DOHH2 (cell line): ENCODE results near the gene CHCHD4.

Source experiments
- H3F3A ChIP-seq: fragments of 200-600 bp; sonication (generic), shearing (Covaris generic); 2 replicates; pipeline ENCODE4 v1.6.0; 2016; ENCODE audit warnings: antibody characterized with exemption, mild to moderate bottlenecking; ENCODE audit not compliant: control insufficient read depth, insufficient read depth
- H3K27ac ChIP-seq: fragments of 200-600 bp; sonication (generic); 2 replicates; pipeline ENCODE4 v1.5.1; 2014; ENCODE audit warnings: low read depth, mild to moderate bottlenecking, low read length, moderate library complexity
- H3K27me3 ChIP-seq: fragments of 200-600 bp; sonication (generic); 2 replicates; pipeline ENCODE4 v1.6.1; 2014; ENCODE audit warnings: mild to moderate bottlenecking, low read length, mixed read lengths; ENCODE audit not compliant: control insufficient read depth
- H3K36me3 ChIP-seq: fragments of 200-600 bp; sonication (generic); 2 replicates; pipeline ENCODE4 v1.6.1; 2014; ENCODE audit warnings: mild to moderate bottlenecking, low read length, moderate library complexity, mixed read lengths; ENCODE audit not compliant: control insufficient read depth
- H3K4me1 ChIP-seq: fragments of 200-600 bp; sonication (generic); 2 replicates; pipeline ENCODE4 v1.6.1; 2014; ENCODE audit warnings: mild to moderate bottlenecking, low read length, mixed read lengths; ENCODE audit not compliant: control insufficient read depth
- H3K4me2 ChIP-seq: fragments of 200-600 bp; sonication (generic); 2 replicates; pipeline ENCODE4 v1.6.0; 2014; ENCODE audit warnings: mild to moderate bottlenecking, low read length, moderate library complexity
- H3K4me3 ChIP-seq: fragments of 200-600 bp; sonication (generic); 2 replicates; pipeline ENCODE4 v1.5.1; 2014; ENCODE audit warnings: mild to moderate bottlenecking, low read length, mixed read lengths
- H3K79me2 ChIP-seq: fragments of 200-600 bp; sonication (generic); 2 replicates; pipeline ENCODE4 v1.6.1; 2014; ENCODE audit warnings: mild to moderate bottlenecking, low read length, mixed read lengths; ENCODE audit not compliant: control insufficient read depth
- H3K9me2 ChIP-seq: fragments of 200-600 bp; sonication (generic); replicated peaks from 2 replicates; pipeline ENCODE4 v1.6.1; 2014; ENCODE audit warnings: mild to moderate bottlenecking, low read length, mixed read lengths; ENCODE audit not compliant: control insufficient read depth
- H3K9me3 ChIP-seq: fragments of 200-600 bp; sonication (generic); 2 replicates; pipeline ENCODE4 v1.6.1; 2014; ENCODE audit warnings: antibody characterized with exemption, low read length, mixed read lengths; ENCODE audit not compliant: control insufficient read depth, insufficient read depth
- H4K20me1 ChIP-seq: fragments of 200-600 bp; sonication (generic); 2 replicates; pipeline ENCODE4 v1.6.0; 2014; ENCODE audit warnings: low read depth, mild to moderate bottlenecking, antibody characterized with exemption, low read length, moderate library complexity; ENCODE audit not compliant: control insufficient read depth, insufficient read depth
- CTCF ChIP-seq: fragments of 200-600 bp; sonication (generic); IDR thresholded peaks from one replicate; pipeline ENCODE4 v1.5.1; 2014; ENCODE audit warnings: antibody characterized with exemption, mild to moderate bottlenecking, low read depth, low read length; ENCODE audit not compliant: poor library complexity, severe bottlenecking
- EZH2phosphoT487 ChIP-seq: fragments of 200-600 bp; sonication (generic); IDR thresholded peaks from 2 replicates; pipeline ENCODE4 v1.6.1; 2017; ENCODE audit warnings: borderline replicate concordance, mild to moderate bottlenecking, antibody characterized with exemption, low read length, moderate library complexity, mixed read lengths

The CHCHD4 gene

DNA sequence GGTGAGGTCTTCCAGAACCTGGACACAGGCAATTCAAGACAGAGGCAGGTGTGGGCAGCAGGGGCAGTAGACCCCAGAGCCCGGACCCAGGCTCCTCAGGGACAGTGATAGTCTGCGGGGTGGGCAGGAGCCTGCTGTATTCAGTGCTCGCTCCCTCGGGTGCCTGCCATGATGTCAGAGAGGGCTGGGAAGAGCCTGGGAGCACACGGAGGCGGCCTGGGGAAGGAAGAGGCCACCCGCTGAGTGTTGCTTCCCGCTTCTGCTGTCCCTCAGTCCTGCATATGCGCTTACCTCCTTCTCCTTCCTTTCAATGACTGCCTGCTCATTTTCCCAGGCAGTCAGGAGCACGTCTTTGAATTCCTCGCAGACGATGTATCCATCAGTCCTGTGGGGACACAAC, 22.9 kb upstream of the CHCHD4 start:
- Histone ChIP-seq H3K9me3 (no peaks in the 10 kb centered on the region), H4K20me1 (no peaks in the 10 kb centered on the region), H3K27ac (no peak overlapping the region), H3K79me2 (no peaks in the 10 kb centered on the region), H3K9me2 (no peaks in the 10 kb centered on the region), H3K36me3 (peaks cover 54% of the 10 kb centered on the region), H3K4me2 (no peak overlapping the region), H3K4me3 (no peak overlapping the region), H3F3A (peaks cover 9% of the 10 kb centered on the region), H3K4me1 (no peaks in the 10 kb centered on the region), H3K27me3 (no peaks in the 10 kb centered on the region)
- TF ChIP-seq CTCF = no peak
- no peak for TF ChIP-seq EZH2phosphoT487

- H3K36me3 ChIP-seq = peaks cover 51% of the 10 kb centered on the region
- H3K4me3 ChIP-seq = no peak overlapping the region
- H4K20me1 ChIP-seq = no peaks in the 10 kb centered on the region
- peaks cover 13% of the 10 kb centered on the region for H3F3A ChIP-seq
- H3K4me2 ChIP-seq = no peak overlapping the region
- H3K9me2 ChIP-seq = no peaks in the 10 kb centered on the region
- H3K27me3 ChIP-seq = no peaks in the 10 kb centered on the region
- no peaks in the 10 kb centered on the region for H3K4me1 ChIP-seq
- TF ChIP-seq CTCF = no peak
- no peak for TF ChIP-seq EZH2phosphoT487
- no peaks in the 10 kb centered on the region for H3K79me2 ChIP-seq
- no peak overlapping the region for H3K27ac ChIP-seq
- H3K9me3 ChIP-seq = no peaks in the 10 kb centered on the region
These were observed 22.4 kb upstream of the CHCHD4 start for GRCh38 chr3:14147066-14147435.

GRCh38 chr3:14146381-14147065, 21.9 kb upstream of the CHCHD4 start:
- Histone ChIP-seq H3K79me2 (no peaks in the 10 kb centered on the region), H3K4me3 (no peak overlapping the region), H3K27ac (no peak overlapping the region), H3K4me1 (no peaks in the 10 kb centered on the region), H3K9me3 (no peaks in the 10 kb centered on the region), H3K36me3 (peaks cover 46% of the 10 kb centered on the region), H3K9me2 (no peaks in the 10 kb centered on the region), H3K27me3 (no peaks in the 10 kb centered on the region), H4K20me1 (no peaks in the 10 kb centered on the region), H3F3A (peaks cover 13% of the 10 kb centered on the region), H3K4me2 (no peak overlapping the region)
- TF ChIP-seq EZH2phosphoT487 = no peak
- TF ChIP-seq CTCF = no peak
